Neural cell (in vitro differentiated cells): ENCODE measurements around the gene PARK7.

Experiments
- CTCF ChIP-seq: fragments of 450-650 bp; IDR thresholded peaks from 2 replicates; pipeline ENCODE4 v1.5.1; 2014; ENCODE audit warnings: antibody characterized with exemption, mild to moderate bottlenecking, moderate library complexity; ENCODE audit not compliant: poor library complexity, severe bottlenecking
- EZH2 ChIP-seq: fragments of 200-600, 300-800 bp; shearing (Covaris generic), sonication (generic); IDR thresholded peaks from 2 replicates; pipeline ENCODE4 v1.6.1; 2014; ENCODE audit warnings: antibody characterized with exemption, low read length, borderline replicate concordance, mild to moderate bottlenecking; ENCODE audit not compliant: insufficient read depth, poor library complexity, severe bottlenecking
- MXI1 ChIP-seq: fragments of 450-650 bp; conservative IDR thresholded peaks from 2 replicates; pipeline ENCODE4 v1.6.1; 2014; ENCODE audit warnings: antibody characterized with exemption, mild to moderate bottlenecking; ENCODE audit not compliant: poor library complexity, severe bottlenecking
- POLR2AphosphoS5 ChIP-seq: IDR thresholded peaks from 2 replicates; pipeline ENCODE4 v1.6.1; 2012

GRCh38 chr1:7984811-7985210, 23.3 kb downstream of the PARK7 start:
- no peak for TF ChIP-seq CTCF
- TF ChIP-seq POLR2AphosphoS5, result no peak
- TF ChIP-seq MXI1, result no peak
- TF ChIP-seq EZH2, result no peak
